GM12875 (cell line): Measurements from ENCODE around the gene WDR90.

ENCODE experiments used
- H3K4me3 ChIP-seq: one replicate; pipeline ENCODE4 v1.5.1; 2011; ENCODE audit warnings: low read depth, low read length, control low read depth
- TF ChIP-seq, protein P1 (sequence below): IDR thresholded peaks from 2 replicates; pipeline ENCODE4 v1.5.1; 2011; ENCODE audit warnings: low read depth, mild to moderate bottlenecking, control low read depth, inconsistent platforms, low read length, moderate library complexity, borderline replicate concordance; ENCODE audit not compliant: insufficient read depth

The WDR90 gene

GRCh38 chr16:635573-636205 is 13.5 kb upstream of the WDR90 start:
- TF ChIP-seq, protein P1, sequence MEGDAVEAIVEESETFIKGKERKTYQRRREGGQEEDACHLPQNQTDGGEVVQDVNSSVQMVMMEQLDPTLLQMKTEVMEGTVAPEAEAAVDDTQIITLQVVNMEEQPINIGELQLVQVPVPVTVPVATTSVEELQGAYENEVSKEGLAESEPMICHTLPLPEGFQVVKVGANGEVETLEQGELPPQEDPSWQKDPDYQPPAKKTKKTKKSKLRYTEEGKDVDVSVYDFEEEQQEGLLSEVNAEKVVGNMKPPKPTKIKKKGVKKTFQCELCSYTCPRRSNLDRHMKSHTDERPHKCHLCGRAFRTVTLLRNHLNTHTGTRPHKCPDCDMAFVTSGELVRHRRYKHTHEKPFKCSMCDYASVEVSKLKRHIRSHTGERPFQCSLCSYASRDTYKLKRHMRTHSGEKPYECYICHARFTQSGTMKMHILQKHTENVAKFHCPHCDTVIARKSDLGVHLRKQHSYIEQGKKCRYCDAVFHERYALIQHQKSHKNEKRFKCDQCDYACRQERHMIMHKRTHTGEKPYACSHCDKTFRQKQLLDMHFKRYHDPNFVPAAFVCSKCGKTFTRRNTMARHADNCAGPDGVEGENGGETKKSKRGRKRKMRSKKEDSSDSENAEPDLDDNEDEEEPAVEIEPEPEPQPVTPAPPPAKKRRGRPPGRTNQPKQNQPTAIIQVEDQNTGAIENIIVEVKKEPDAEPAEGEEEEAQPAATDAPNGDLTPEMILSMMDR = no peak
- peak overlapping the region; percentile 78 for H3K4me3 ChIP-seq

DNA sequence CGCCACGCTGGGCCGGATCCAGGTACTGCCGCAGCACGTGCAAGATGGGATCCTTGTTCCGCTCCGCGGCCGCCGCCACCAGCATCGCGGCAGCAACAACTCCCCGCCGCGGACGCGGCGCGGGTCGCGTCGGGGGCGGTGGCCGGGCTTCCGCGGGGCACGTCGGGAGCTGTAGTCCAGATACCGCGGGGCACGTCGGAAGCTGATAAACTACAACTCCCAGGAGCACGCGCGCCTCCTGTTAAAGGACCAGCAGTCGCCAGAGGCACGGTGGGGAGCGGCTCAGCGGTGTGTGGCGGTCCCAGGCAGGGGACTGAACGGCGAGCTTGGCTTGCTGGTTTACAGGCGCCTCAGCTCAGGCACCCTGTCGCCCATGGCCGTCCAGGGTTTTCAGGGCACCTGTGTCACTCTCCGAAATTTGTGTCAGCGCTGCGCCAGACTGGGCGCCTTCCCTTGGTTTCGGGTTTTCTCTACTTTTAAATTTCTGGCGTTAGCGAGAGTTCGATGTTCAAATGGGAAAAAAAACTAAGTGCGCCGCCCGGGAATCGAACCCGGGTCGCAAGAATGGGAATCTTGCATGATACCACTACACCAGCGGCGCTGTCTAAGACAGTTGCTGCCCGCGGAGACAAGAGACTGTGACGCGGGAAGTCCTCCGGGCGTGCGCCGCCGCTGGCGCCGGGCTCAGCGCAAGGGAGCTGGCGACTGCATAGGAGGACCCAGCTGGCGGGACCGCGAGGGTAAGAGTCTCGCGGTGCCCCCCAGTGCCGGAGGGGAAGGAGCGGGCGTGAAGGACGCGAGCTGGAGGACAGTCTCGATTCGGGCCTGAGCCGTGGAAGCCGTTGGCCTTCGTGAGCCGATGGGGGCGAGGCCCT is 12.7 kb upstream of the WDR90 start, which contains the start of gene METTL26:
METTL26 (minus strand) TSS at position 100 of the 875 bp plus-strand sequence; CDS start at position 85, 15 bp downstream.
- H3K4me3 ChIP-seq = peak within 1 kb of the TSS; percentile 78
- TF ChIP-seq, protein P1 = no peak

- H3K4me3 ChIP-seq = peak overlapping the region; percentile 78
- TF ChIP-seq, protein P1 = no peak
Observed at GRCh38 chr16:637081-638018, 11.8 kb upstream of the WDR90 start.

DNA sequence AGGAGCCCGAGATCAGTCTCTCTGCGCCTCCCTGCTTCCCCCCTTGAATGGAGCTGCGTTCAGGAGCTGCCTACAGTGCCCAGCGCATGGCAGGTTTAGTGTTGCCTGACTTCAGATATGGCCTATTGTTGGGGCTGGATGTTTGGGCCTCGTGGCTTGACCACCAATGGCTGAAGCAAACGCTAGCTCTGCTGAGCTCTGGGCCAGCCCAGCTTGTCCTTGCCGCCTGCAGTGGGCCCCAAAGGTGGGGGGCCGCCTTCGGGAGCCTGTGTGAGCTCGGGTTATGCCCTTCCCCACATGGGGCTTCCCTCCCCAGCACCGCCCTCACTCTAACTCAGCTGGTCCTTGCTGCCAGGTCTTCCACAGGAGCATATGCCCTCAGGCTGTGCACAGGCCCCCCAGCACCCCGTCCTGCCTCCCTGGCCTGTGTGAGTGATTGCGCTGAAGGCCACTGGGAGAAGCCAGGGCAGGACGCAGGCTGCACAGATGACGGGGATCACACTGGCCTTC is 11.1 kb upstream of the WDR90 start:
- H3K4me3 ChIP-seq = no peak overlapping the region

DNA sequence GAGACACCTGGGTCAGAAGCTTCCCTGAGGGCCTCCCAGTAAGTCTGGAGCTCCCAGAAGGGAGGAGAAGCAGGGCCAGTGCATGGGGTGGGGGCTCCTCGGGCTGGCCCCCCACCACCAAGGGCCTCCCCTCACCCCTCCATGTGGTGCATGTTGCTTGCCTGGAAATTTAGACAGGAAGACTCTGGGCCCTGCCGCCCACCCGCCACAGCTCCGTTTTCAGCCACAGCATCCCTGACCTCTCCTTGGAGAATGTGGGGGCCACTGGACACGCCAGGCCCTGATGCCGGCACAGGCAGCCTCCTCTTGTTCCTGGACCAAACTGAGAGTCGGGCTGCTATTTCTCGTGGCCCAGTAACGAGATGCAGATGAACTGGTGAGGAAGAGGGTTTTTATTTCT is 10.3 kb upstream of the WDR90 start:
- TF ChIP-seq, protein P1 = no peak
- no peak overlapping the region for H3K4me3 ChIP-seq

More for the DNA sequence above, 11.1 kb upstream of the WDR90 start:
- TF ChIP-seq, protein P1 = no peak

DNA sequence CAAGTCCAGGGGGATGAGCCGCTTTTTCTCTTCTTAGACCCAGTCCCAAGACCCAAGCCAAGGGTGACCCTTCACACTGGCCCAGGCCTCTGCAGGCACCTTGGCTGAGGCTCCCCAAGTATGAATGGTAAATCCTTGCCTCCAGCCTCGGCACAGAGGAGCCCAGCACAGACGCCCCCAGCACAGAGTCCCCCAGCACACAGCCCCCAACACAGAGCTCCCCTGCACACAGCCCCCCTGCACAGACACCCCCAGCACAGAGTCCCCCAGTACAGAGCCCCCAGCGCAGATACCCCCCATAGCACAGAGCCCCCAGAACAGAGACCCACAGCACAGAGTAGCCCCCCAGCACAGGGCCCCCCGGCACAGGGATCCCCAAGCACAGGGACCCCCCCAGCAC is 8.6 kb upstream of the WDR90 start:
- TF ChIP-seq, protein P1 = no peak
- peak overlapping the region; percentile 16 for H3K4me3 ChIP-seq
